GM23338 (cell line): ENCODE data around the gene KRTAP5-6. TPM values are rescaled to one million over a fixed set of nuclear protein-coding genes. Genes with fewer than 3 reads are reported as not detected.

Experiments used
- ATAC-seq: fragments of 200-7000 bp; cut with Tn5 transposase; 3 replicates; pipeline ENCODE4 v1.9.1; 2020
- DNase-seq: peaks from one replicate; pipeline ENCODE4 v3.0.0-alpha.2; 2015; ENCODE audit warnings: low spot score
- H2AFZ ChIP-seq: fragments of 200-600 bp; sonication (generic); 2 replicates; pipeline ENCODE4 v1.8.0; 2016; ENCODE audit warnings: antibody characterized with exemption, mild to moderate bottlenecking, moderate library complexity
- H3F3A ChIP-seq: fragments of 200-600 bp; sonication (generic); replicated peaks from 2 replicates; pipeline ENCODE4 v1.8.0; 2017; ENCODE audit warnings: antibody characterized with exemption, mixed run types, low read depth
- H3K27ac ChIP-seq: fragments of 200-600 bp; sonication (generic); 2 replicates; pipeline ENCODE4 v1.6.1; 2016; ENCODE audit warnings: low read depth
- H3K27me3 ChIP-seq: fragments of 200-600 bp; sonication (generic); 2 replicates; pipeline ENCODE4 v1.8.0; 2016; ENCODE audit warnings: mild to moderate bottlenecking, mixed run types, moderate library complexity; ENCODE audit not compliant: insufficient read depth
- H3K36me3 ChIP-seq: fragments of 200-600 bp; sonication (generic); 2 replicates; pipeline ENCODE4 v1.8.0; 2016; ENCODE audit warnings: mild to moderate bottlenecking; ENCODE audit not compliant: insufficient read depth
- H3K4me1 ChIP-seq: fragments of 200-600 bp; sonication (generic); 2 replicates; pipeline ENCODE4 v1.8.0; 2016; ENCODE audit warnings: mild to moderate bottlenecking, moderate library complexity; ENCODE audit not compliant: insufficient read depth
- H3K4me2 ChIP-seq: fragments of 200-600 bp; sonication (generic); 2 replicates; pipeline ENCODE4 v1.7.1; 2017; ENCODE audit warnings: mixed run types
- H3K4me3 ChIP-seq: fragments of 200-600 bp; sonication (generic); 2 replicates; pipeline ENCODE4 v1.6.1; 2016; ENCODE audit warnings: mixed run types
- H3K79me2 ChIP-seq: fragments of 200-600 bp; sonication (generic); replicated peaks from 2 replicates; pipeline ENCODE4 v1.8.0; 2017; ENCODE audit warnings: mild to moderate bottlenecking; ENCODE audit not compliant: insufficient read depth
- H3K9me2 ChIP-seq: fragments of 200-600 bp; sonication (generic); 2 replicates; pipeline ENCODE4 v1.8.0; 2017; ENCODE audit not compliant: insufficient read depth
- H4K20me1 ChIP-seq: fragments of 200-600 bp; sonication (generic); replicated peaks from 2 replicates; pipeline ENCODE4 v1.8.0; 2017; ENCODE audit warnings: mild to moderate bottlenecking; ENCODE audit not compliant: insufficient read depth
- H3K27ac Mint-ChIP-seq: 2 replicates; pipeline ENCODE4 v1.8.0; 2020; ENCODE audit warnings: inconsistent platforms, mild to moderate bottlenecking, moderate library complexity, mixed read lengths
- H3K27me3 Mint-ChIP-seq: 3 replicates; pipeline ENCODE4 v1.8.0; 2022; ENCODE audit warnings: low read depth, mild to moderate bottlenecking, moderate library complexity, mixed read lengths, inconsistent platforms; ENCODE audit not compliant: insufficient read depth, poor library complexity
- H3K36me3 Mint-ChIP-seq: 3 replicates; pipeline ENCODE4 v1.8.0; 2021; ENCODE audit warnings: low read depth, mild to moderate bottlenecking, inconsistent platforms, moderate library complexity, mixed read lengths
- H3K4me1 Mint-ChIP-seq: 3 replicates; pipeline ENCODE4 v1.8.0; 2020; ENCODE audit warnings: mild to moderate bottlenecking, inconsistent platforms, mixed read lengths
- H3K4me3 Mint-ChIP-seq: 3 replicates; pipeline ENCODE4 v1.8.0; 2021; ENCODE audit warnings: moderate library complexity, mild to moderate bottlenecking, inconsistent platforms, mixed read lengths
- H3K9me3 Mint-ChIP-seq: 3 replicates; pipeline ENCODE4 v1.8.0; 2020; ENCODE audit warnings: moderate library complexity, mild to moderate bottlenecking, inconsistent platforms, mixed read lengths
- CREB1 ChIP-seq: fragments of 250-450 bp; sonication (Bioruptor Pico); IDR thresholded peaks from 2 replicates; pipeline ENCODE4 v1.5.0; 2020; ENCODE audit warnings: low read depth, mild to moderate bottlenecking, moderate library complexity
- CTCF ChIP-seq, 2 experiments: fragments of 200-600 bp in 1 of 2; sonication (generic) in 1 of 2; conservative IDR thresholded peaks; 2 replicates each; pipeline versions ENCODE4 v1.5.1 to v1.6.1; 2016 to 2017; ENCODE audit warnings: antibody characterized with exemption in 2 of 2, low read depth in 2 of 2, mild to moderate bottlenecking in 2 of 2, moderate library complexity in 1 of 2
- ETS1 ChIP-seq: IDR thresholded peaks from 2 replicates; pipeline ENCODE4 v1.6.1; 2016; ENCODE audit warnings: antibody characterized with exemption
- EZH2 ChIP-seq: fragments of 200-600 bp; sonication (generic); IDR thresholded peaks from one replicate; pipeline ENCODE4 v1.8.0; 2017; ENCODE audit warnings: antibody characterized with exemption, mild to moderate bottlenecking, low read depth; ENCODE audit not compliant: unreplicated experiment
- EZH2phosphoT487 ChIP-seq: fragments of 200-600 bp; sonication (generic); IDR thresholded peaks from one replicate; pipeline ENCODE4 v1.8.1; 2018; ENCODE audit warnings: antibody characterized with exemption; ENCODE audit not compliant: unreplicated experiment
- JUNB ChIP-seq: IDR thresholded peaks from one replicate; pipeline ENCODE4 v1.6.1; 2016; ENCODE audit warnings: antibody characterized with exemption; ENCODE audit not compliant: unreplicated experiment
- NANOG ChIP-seq: IDR thresholded peaks from 2 replicates; pipeline ENCODE4 v1.6.1; 2016; ENCODE audit warnings: antibody characterized with exemption, borderline replicate concordance
- STAT1 ChIP-seq: IDR thresholded peaks from one replicate; pipeline ENCODE4 v1.6.1; 2016; ENCODE audit warnings: antibody characterized with exemption; ENCODE audit not compliant: unreplicated experiment
- ZNF114 ChIP-seq: fragments of 250-450 bp; sonication (Bioruptor Pico); IDR thresholded peaks from 2 replicates; pipeline ENCODE4 v1.5.0; 2020; ENCODE audit warnings: mild to moderate bottlenecking, moderate library complexity
- ZNF331 ChIP-seq: fragments of 250-450 bp; sonication (Bioruptor Pico); IDR thresholded peaks from 2 replicates; pipeline ENCODE4 v1.5.0; 2020; ENCODE audit warnings: low read depth, mild to moderate bottlenecking, moderate library complexity
- polyA plus RNA-seq: library from polyadenylated mRNA; unstranded; fragments of >200 nt; fragmentation: Nextera tagmentation; extraction: Ambion mirVana; gene quantifications from 2 replicates; pipeline ENCODE4 v1.2.1, GENCODE V29; 2016
- total RNA-seq: library from RNA; depleted of rRNA; stranded (reverse); fragments of >200 nt; shearing (Covaris generic); gene quantifications from 2 replicates; pipeline ENCODE4 v1.2.3, GENCODE V29; 2014

Gene KRTAP5-6
- total and polyA plus RNA-seq, 2 experiments from 2014 or later, result not detected

DNA sequence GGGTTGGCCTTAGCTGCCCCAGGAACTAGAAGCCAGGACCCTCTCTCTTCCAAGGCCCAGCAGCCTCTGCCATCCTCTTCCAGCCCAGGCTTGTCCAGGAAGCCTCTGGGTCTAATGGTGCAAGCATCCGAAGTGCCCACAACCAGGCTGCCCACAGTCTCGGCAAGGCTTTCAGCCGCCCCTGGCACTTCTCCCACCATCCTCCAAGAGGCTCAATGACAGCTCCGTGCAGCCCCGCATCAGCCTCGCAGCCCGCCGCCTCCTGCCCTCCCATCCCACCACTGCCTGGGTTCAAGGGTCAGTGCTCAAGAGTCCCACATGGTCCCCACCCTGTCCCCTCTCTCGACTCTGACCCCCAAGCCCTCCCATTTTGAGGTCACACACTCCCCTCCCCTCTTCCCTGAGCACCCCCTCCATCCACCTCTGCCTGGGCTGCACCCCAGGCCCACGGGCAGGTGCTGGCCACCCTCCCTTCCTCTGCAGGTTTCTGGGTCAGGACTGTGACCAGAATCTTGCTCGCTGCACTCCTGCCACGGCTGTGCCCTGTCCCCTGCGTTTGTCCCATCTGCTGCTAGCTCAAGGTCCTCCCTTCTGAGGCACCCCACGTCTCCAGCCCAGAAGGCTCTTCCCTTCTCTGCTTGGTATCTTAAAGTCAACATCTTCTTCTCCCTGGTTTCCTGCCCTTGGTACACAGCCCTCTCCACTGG is 36.2 kb downstream of the KRTAP5-6 start (continued):
- TF ChIP-seq NANOG (no peak), CREB1 (no peak), ZNF114 (CRISPR knock-in tag) (no peak), STAT1 (no peak), JUNB (no peak)

DNA sequence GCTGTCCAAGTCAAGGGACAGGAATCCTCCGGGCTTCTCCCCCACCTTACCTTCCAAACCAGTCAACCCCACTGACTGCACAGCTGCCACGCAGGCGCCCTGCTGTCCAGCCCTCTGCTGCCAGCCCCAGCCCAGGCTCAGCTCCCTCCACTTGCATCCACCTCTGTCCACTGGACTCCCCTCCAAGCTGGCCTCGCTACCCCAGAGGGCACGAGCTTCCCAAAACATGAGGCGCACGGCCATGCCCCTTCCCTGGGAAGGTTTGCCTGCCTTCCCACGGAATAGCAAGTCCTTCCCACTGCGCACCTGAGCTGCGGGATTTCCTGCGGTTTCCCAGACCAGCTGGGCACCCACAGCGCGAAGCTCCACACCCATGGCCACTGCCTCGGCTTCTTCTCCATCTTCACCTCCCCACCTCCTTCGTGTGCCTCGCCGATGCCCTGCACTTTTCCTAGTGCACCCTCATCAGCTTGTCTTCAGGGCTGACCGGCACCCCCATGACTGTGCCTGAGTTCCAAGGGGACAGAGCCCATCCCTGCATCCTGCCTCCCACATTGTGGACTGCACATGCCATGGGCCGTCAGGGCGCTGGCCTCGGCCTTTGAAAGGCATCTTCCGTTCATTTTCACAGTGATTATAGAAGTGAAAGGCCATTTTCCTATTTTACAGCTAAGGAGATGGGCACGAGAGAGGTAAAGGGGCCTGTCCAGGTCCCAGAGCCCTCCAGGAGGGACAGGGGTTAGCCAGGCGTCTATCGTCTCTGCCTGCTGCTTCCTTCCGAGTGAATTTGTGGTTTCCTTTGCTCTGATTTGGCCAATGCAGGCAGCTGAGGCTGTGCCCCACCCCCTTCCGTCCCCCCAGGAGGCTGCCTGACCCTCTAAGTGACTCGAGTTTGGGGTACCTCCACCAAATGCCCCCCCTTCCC is 37.0 kb downstream of the KRTAP5-6 start:
- no peak overlapping the region for H3K27ac Mint-ChIP-seq
- H3K27me3 Mint-ChIP-seq, result peaks cover 16% of the 10 kb centered on the region
- TF ChIP-seq EZH2phosphoT487, result no peak
- no peak for TF ChIP-seq EZH2
- TF ChIP-seq CREB1, result no peak
- no peak for TF ChIP-seq CTCF (conservative IDR thresholded peaks at IDR 0.05; ENCODE audit: low read depth in 2 of 2)
- no peak for TF ChIP-seq ZNF331 (CRISPR knock-in tag)
- TF ChIP-seq ETS1, result no peak
- no peak for TF ChIP-seq JUNB

More for the DNA sequence above, 37.0 kb downstream of the KRTAP5-6 start:
- H2AFZ ChIP-seq, result no peak overlapping the region
- DNase-seq, result no peak
- no peaks in the 10 kb centered on the region; the same call in 1 of the 2 replicates for H3K27me3 ChIP-seq
- no peak overlapping the region for H3K4me3 Mint-ChIP-seq
- H3K27ac ChIP-seq, result no peak overlapping the region
- H3F3A ChIP-seq, result peaks cover 8% of the 10 kb centered on the region; the same call in 1 of the 2 replicates
- H3K4me1 ChIP-seq, result no peaks in the 10 kb centered on the region
- no peaks in the 10 kb centered on the region for H4K20me1 ChIP-seq
- H3K36me3 Mint-ChIP-seq, result no peaks in the 10 kb centered on the region
- H3K9me3 Mint-ChIP-seq, result peaks cover 10% of the 10 kb centered on the region
- H3K4me2 ChIP-seq, result no peak overlapping the region
- H3K79me2 ChIP-seq, result no peaks in the 10 kb centered on the region
- H3K36me3 ChIP-seq, result no peaks in the 10 kb centered on the region
- ATAC-seq, result peak; percentile 24; the same call in 1 of the 3 replicates
- H3K4me3 ChIP-seq, result no peak overlapping the region
- no peaks in the 10 kb centered on the region; the same call in 1 of the 2 replicates for H3K9me2 ChIP-seq
- no peaks in the 10 kb centered on the region; the same call in 2 of the 3 replicates for H3K4me1 Mint-ChIP-seq
